B cell (primary cell): Measurements from ENCODE around the gene SPATA2. TPM values are rescaled to one million over a fixed set of nuclear protein-coding genes. Genes with fewer than 3 reads are reported as not detected.
A peak's percentile ranks its signal among the peaks of the same experiment; 100 is the strongest.

ENCODE experiments used
- ATAC-seq: fragments of 200-7000 bp; cut with Tn5 transposase; one replicate; pipeline ENCODE4 v1.10.0; 2021; ENCODE audit warnings: low read depth, mild to moderate bottlenecking, moderate number of reproducible peaks, moderate library complexity
- CTCF ChIA-PET: fragments of 350-600 bp; sonication (Branson Sonifier 250); formaldehyde crosslinking; loops from one replicate; lab custom pipeline; 2021; ENCODE audit warnings: antibody characterized with exemption, inconsistent platforms; lab: Charles Lee
- POLR2A ChIA-PET: fragments of 350-600 bp; sonication (Branson Sonifier 250); formaldehyde crosslinking; loops from one replicate; lab custom pipeline; 2021; ENCODE audit warnings: antibody characterized with exemption; lab: Charles Lee
- DNase-seq: peaks from one replicate; pipeline ENCODE4 v3.0.0; 2013
- H2AFZ ChIP-seq: 2 replicates; pipeline ENCODE4 v1.6.1; 2012; ENCODE audit warnings: mild to moderate bottlenecking, low read depth, low read length; ENCODE audit not compliant: insufficient read depth, poor library complexity, severe bottlenecking
- H3K27ac ChIP-seq, 2 donors: 1 replicate in 1 of 2; 2 replicates in 1 of 2; pipeline ENCODE4 v1.5.1; 2012 to 2013; ENCODE audit warnings: low read length in 2 of 2, mild to moderate bottlenecking in 2 of 2, moderate library complexity in 1 of 2
- H3K27me3 ChIP-seq, 4 experiments: fragments of 200-600 bp in 1 of 4; sonication (generic) in 1 of 4; replicated peaks in 1 of 4; 1 replicate in 2 of 4; 2 replicates in 2 of 4; pipeline versions ENCODE4 v1.6.1 to v1.7.0; 2013 to 2016; ENCODE audit warnings: low read length in 3 of 4, mild to moderate bottlenecking in 2 of 4, mixed read lengths in 1 of 4, moderate library complexity in 1 of 4; ENCODE audit not compliant: insufficient read depth in 4 of 4, control insufficient read depth in 3 of 4; ENCODE audit errors: control extremely low read depth in 1 of 4
- H3K36me3 ChIP-seq, 2 experiments: replicated peaks in 1 of 2; 1 replicate in 1 of 2; 2 replicates in 1 of 2; pipeline versions ENCODE4 v1.6.1 to v1.7.1; 2013; ENCODE audit warnings: low read length in 1 of 2; ENCODE audit not compliant: insufficient read depth in 2 of 2, control insufficient read depth in 1 of 2; ENCODE audit errors: control extremely low read depth in 1 of 2, extremely low read depth in 1 of 2
- H3K4me1 ChIP-seq, 2 donors: fragments of 200-600 bp in 1 of 2; sonication (generic) in 1 of 2; 1 replicate in 1 of 2; 2 replicates in 1 of 2; pipeline versions ENCODE4 v1.5.1 to v1.6.1; 2013 to 2017; ENCODE audit warnings: low read length in 2 of 2; ENCODE audit not compliant: control insufficient read depth in 2 of 2, insufficient read depth in 2 of 2
- H3K4me2 ChIP-seq: replicated peaks from 2 replicates; pipeline ENCODE3; 2012; ENCODE audit warnings: mild to moderate bottlenecking, low read depth, low read length; ENCODE audit not compliant: poor library complexity, severe bottlenecking
- H3K4me3 ChIP-seq, 5 experiments: fragments of 200-600 bp in 1 of 5; sonication (generic) in 1 of 5; 1 replicate in 3 of 5; 2 replicates in 2 of 5; pipeline versions ENCODE4 v1.5.1 to v1.7.0; 2011 to 2016; ENCODE audit warnings: low read length in 4 of 5, mild to moderate bottlenecking in 4 of 5, low read depth in 2 of 5, control low read depth in 1 of 5, moderate library complexity in 1 of 5; ENCODE audit not compliant: insufficient read depth in 1 of 5; ENCODE audit errors: control extremely low read depth in 1 of 5, extremely low read depth in 1 of 5
- H3K79me2 ChIP-seq: fragments of 200-600 bp; sonication (generic); one replicate; pipeline ENCODE4 v1.6.0; 2016; ENCODE audit warnings: low read length; ENCODE audit not compliant: control insufficient read depth, insufficient read depth
- H3K9ac ChIP-seq: fragments of 200-600 bp; sonication (generic); 2 replicates; pipeline ENCODE4 v1.6.1; 2017; ENCODE audit warnings: mild to moderate bottlenecking, low read length, moderate library complexity
- H3K9me3 ChIP-seq, 3 donors: one replicate each; pipeline versions ENCODE4 v1.6.1 to v1.7.1; 2013; ENCODE audit warnings: low read length in 2 of 3; ENCODE audit not compliant: control insufficient read depth in 2 of 3, insufficient read depth in 1 of 3; ENCODE audit errors: control extremely low read depth in 1 of 3
- H4K20me1 ChIP-seq: 2 replicates; pipeline ENCODE4 v1.6.0; 2012; ENCODE audit warnings: mild to moderate bottlenecking, low read length; ENCODE audit not compliant: insufficient read depth, control insufficient read depth, poor library complexity, severe bottlenecking
- H3K27ac Mint-ChIP-seq: one replicate; pipeline ENCODE4 v1.8.0; 2021; ENCODE audit warnings: mixed read lengths
- H3K27me3 Mint-ChIP-seq: one replicate; pipeline ENCODE4 v1.8.0; 2021; ENCODE audit warnings: mixed read lengths
- H3K4me1 Mint-ChIP-seq: one replicate; pipeline ENCODE4 v1.8.0; 2021; ENCODE audit warnings: mixed read lengths
- H3K4me3 Mint-ChIP-seq: one replicate; pipeline ENCODE4 v1.8.0; 2021; ENCODE audit warnings: mixed read lengths
- H3K9me3 Mint-ChIP-seq: one replicate; pipeline ENCODE4 v1.8.0; 2022; ENCODE audit warnings: mixed read lengths; ENCODE audit not compliant: insufficient read depth
- CTCF ChIP-seq: fragments of 200-600 bp; IDR thresholded peaks from one replicate; pipeline ENCODE4 v1.8.0; 2022; ENCODE audit warnings: antibody characterized with exemption, mild to moderate bottlenecking
- EZH2 ChIP-seq: IDR thresholded peaks from 2 replicates; pipeline ENCODE4 v1.6.1; 2012; ENCODE audit warnings: borderline replicate concordance, low read depth, mild to moderate bottlenecking, moderate library complexity, low read length; ENCODE audit not compliant: insufficient read depth, poor library complexity, severe bottlenecking
- WGBS: methylation state at CpG from one replicate; pipeline ENCODE4 v1.1.5; 2013; ENCODE audit warnings: missing lambda C conversion rate; ENCODE audit not compliant: insufficient coverage; 5-methylcytosine and 5-hydroxymethylcytosine counted together
- intact Hi-C: fragments of 100-400 bp; cut with micrococcal nuclease; formaldehyde crosslinking; loops from one replicate; pipeline ENCODE4 v1.10.0; 2022
- polyA plus RNA-seq: library from polyadenylated mRNA; depleted of rRNA; stranded (reverse); fragments of >200 nt; gene quantifications from 2 replicates; pipeline ENCODE4 v1.2.3, GENCODE V29; 2012
- total RNA-seq, 2 donors: library from RNA; stranded (reverse); fragments of 120-200 nt in 1 of 2; gene quantifications; 1 replicate in 1 of 2; 2 replicates in 1 of 2; pipeline versions ENCODE4 v1.2.3 to v1.2.4, GENCODE V29; 2013 to 2022

The SPATA2 gene
- total and polyA plus RNA-seq, 2 donors (not counting 1 experiment from before 2014, with no cell fraction given) = 10.7 to 20.0 TPM

DNA sequence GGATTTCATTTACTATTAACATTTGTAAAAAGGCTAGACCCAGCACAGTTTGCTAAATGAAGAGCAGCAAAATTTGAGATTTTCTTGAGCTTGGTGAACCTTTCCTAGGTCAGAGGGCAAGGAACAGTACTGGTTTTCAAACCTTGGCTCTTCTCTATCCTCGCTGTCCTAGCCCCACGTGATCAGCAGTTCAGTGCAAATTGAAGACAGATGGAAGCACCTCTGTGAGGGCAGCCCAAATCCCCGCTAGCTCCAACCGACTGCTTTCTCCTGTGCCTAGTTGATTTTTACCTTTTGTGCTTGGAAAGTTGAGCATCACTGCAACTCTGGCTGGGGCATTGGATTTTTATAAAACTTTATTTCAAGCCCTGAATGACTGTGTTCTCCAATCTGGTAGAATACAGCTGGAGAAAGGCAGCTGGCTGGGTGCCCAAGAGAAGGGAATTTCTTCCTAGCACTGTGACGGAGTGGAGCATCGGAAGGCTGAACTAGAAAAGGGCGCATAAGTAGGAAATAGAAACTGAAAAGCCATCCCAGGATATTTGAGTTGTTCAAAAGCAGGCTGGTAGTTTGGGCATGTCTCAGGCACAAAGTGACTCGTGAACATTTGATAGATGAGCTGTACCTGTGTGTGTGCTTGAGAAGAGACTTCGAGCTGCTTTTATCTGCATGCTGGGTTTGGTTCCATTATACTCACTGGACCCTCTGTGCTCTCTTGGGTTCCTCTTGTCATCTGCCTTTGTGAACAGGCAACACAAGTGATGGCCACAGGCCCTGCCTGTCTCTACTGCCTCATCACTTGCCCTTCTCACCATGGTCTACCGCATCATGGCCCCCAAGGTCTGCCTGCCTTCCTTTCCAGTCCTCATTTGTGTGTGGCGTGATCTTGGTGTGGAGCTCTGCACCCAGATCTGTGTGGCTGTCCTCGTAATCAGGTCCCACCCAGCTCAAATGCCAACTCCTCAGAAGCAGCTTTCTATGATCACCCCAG lies 23.1 kb upstream of the SPATA2 start:
- no peak overlapping the region for H2AFZ ChIP-seq
- Mint-ChIP-seq H3K27ac (peak overlapping the region; percentile 20), H3K27me3 (no peaks in the 10 kb centered on the region), H3K4me3 (peak overlapping the region; percentile 63), H3K4me1 (peaks cover 53% of the 10 kb centered on the region), H3K9me3 (no peaks in the 10 kb centered on the region)
- H3K4me3 ChIP-seq = no peak overlapping the region
- H3K79me2 ChIP-seq = peaks cover 78% of the 10 kb centered on the region
- H3K36me3 ChIP-seq = peaks cover 6 to 27% of the 10 kb centered on the region in 2 experiments
- H3K9me3 ChIP-seq = no peaks in the 10 kb centered on the region
- TF ChIP-seq EZH2 (no peak), CTCF (no peak)
- H3K4me1 ChIP-seq = peaks cover 33 to 42% of the 10 kb centered on the region in 2 donors
- no peak overlapping the region for H3K9ac ChIP-seq
- peak overlapping the region in 1 of 2 donors; percentile 9 for H3K27ac ChIP-seq
- ChIA-PET CTCF (interaction anchor here (1.3 to 2.3 kb wide), 2 partner anchors 40 to 238 kb away, joined by 3 to 12 read pairs; no protein-coding TSS in a partner anchor), POLR2A (no interaction called here)
- intact Hi-C loops = loop anchor here (5.0 kb wide), 3 partner anchors 126 to 794 kb away; partner anchors contain the start of genes PARD6B and SLC9A8
- whole genome bisulfite sequencing = 93% methylated on average over 12 of the region's 12 CpGs
- H3K27me3 ChIP-seq = no peaks in the 10 kb centered on the region
- H4K20me1 ChIP-seq = peaks cover 65% of the 10 kb centered on the region
- no peak for ATAC-seq
- H3K4me2 ChIP-seq = peak overlapping the region; percentile 87
- DNase-seq = no peak
